Measurements from ENCODE around the gene PHF20.

DNA sequence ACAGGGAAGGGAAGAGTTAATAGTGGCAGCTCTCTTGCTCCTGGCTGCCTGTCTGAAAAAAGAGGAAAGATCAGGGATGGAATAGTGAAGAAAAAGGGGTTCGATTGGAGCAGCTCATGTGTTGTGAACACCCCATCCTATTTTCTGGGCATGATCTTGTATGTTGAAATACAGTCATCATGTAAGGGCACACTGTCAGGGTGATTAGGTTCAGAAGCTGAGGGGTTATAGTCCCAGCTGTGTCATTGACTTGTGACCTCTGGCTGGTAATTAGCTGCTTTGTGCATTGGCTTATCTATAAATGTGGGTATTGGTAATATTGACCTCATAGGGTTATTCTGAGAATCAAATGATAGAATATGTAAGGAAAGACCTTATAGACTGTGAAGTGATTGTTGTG lies 30.1 kb downstream of the PHF20 start:
- TF ChIP-seq EZH2 (IDR thresholded peaks at IDR 0.05; ENCODE audit: insufficient read depth, poor library complexity, severe bottlenecking) = no peak
- TF ChIP-seq EZH2phosphoT487 (IDR thresholded peaks at IDR 0.05; ENCODE audit: insufficient read depth, low read depth) = no peak
